GM19099 (cell line): Measurements from ENCODE around the gene CFAP251.

ENCODE experiments used
- POLR2A ChIP-seq: IDR thresholded peaks from 3 replicates; pipeline ENCODE4 v1.6.1; 2011; ENCODE audit warnings: low read depth; ENCODE audit not compliant: insufficient read length; ENCODE audit errors: extremely low read depth

CFAP251 gene

GRCh38 chr12:121961195-121961879 is 42.9 kb downstream of the CFAP251 start:
- no peak for TF ChIP-seq POLR2A

DNA sequence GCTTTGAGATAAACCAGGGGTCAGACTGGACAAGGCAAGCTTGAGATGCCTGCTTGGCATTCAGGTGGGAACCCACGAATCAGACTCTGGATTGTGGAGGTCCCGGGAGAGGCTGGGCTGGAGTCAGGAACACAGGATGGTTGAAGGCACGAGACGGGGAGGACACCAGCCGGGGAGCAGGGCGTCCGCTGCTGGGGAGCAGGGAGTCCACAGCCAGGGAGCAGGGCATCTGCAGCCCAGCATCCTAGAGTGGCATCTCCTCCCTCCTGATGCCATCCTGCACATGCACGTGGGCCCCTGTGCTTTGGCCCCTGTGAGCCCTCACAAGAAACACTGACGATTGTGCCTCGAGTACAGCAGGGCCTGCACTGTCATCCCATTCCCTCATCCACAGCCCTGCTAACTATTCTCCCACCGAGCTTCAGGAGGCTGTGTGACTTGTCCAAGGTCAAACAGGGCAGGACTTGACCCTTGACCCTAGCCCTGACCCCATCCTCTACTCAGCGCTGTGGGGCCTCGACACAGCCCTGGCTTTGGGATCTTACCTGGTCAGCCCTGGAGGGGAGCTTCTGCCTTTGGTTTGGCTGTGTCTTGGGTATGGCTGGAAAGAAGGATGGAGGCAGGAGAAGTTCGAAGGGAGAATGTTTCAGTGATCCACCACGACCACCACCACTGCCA is 45.1 kb downstream of the CFAP251 start:
- no peak for TF ChIP-seq POLR2A

DNA sequence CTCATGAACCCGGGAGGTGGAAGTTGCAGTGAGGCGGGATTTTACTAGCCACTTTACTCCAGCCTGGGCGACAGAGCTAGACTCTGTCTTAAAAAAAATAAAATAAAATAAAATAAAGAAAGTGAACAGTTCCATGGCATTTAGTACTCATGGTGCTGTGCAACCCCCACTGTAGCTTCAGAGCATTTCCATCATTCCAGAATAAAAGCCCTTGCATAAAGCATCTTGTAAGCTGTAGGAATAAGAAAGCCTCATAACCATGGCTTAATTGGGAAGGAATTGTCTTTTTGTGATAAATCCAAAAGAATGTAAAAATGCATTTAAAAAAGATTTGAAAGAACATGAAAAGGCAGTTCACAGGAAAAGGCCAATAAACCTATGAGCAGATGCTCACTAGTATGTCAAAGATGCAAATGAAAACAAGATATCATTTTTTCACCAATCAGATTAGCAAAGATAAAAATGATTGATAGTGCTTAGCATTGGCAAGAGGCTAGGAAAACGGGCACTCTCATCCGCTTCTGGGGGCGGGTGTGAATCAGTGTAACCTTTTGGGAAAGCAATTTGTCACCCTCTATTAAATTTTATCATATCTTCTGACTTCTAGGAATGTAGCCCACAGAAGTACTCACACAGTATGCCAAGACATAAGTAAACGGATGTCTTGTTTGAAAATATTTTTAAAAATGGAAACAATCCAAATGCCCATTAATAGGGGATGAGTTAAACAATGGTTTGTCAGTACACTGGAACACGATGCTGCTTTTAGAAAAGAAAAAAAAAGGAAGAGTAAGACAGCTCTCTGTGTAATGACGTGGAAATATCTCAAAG is 46.6 kb downstream of the CFAP251 start:
- no peak for TF ChIP-seq POLR2A

DNA sequence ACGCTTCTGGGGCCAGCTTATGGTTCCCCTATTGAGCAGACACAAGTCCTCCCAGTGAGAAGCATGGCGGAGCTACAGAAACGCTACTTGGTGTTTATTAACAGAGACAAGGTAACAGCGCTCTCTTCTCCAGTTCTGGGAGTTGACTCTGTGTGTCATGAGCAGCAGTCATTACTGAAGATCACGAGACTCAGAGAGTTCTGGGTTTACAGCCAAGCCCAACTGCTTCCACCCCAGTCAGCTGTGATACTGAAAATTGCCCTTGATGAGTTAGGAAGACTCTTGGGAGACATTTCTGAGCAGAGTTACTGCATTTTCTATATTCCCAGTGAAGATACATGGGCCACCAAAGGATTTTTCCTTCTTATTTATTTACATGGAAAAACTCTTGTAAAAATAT is 48.6 kb downstream of the CFAP251 start:
- no peak for TF ChIP-seq POLR2A

DNA sequence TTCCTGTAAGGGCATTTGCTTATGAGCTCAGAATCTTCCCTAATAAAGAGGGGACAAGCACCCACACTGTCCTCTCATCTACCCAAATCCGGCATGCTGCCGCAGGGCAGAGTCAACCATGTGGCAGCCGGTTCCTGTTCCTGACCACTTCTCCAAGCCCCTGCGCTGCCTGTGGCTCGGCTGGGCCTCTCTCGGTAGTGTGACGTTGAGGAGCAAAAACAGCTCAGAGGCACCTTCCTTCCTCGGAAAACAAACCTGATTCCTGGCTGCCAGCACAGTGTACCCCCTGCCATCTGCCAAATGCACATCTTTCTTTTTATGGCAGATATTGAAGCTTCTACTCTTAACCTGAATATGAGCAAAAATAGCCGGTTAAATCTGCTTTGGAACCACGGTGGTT is 50.5 kb downstream of the CFAP251 start:
- no peak for TF ChIP-seq POLR2A

DNA sequence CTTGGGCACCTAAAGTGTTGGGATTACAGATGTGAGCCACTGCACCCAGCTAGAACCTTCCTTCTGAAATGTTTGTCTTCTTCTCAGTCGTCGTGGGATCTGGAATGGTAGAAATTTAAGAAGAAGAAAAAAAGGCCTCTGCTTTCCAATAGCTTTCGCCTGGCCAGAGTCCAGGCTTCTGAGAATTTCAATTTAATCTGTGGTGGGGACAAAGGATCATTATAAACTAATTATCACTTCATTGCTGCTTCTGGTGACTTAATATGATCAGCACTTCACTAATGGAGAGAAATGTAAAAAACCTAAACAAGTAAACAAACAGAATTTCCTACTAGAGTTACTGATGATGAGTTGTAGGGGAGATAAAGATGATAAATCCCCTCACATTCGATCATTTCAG is 51.3 kb downstream of the CFAP251 start:
- no peak for TF ChIP-seq POLR2A

DNA sequence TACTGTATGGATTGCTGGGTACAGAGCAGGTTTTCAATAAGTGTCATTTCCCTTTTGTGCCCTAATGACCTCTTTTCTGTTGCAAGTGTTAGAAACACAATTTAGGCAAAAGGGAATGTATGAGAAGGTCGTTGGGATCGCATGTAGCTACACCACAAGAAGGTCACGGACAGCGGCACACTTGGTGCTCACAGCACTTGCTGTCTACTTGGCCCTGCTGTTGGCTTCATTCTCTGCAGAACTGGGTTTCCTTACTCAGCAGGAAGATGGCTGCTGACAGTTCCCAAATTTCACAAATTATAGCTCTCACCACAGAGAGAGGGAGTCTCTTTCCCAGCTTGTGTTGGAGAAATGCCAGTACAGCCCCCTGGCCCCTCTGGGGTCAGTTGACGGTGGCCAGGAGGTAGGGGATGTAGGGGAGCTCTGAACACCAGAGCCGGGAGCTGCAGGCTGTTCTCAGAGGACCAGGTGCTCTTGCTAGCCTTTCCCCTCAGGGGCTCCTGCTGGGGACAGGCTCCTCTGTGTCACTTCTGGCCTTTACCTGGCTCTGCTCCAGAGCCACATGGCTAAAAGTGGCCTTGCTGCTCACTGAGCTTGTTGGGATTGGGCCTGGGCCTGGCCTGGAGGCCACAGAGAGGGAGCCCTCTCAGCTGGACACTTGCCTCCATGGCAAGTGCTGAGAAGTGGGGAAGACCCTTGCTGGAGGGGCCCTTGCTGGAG is 52.3 kb downstream of the CFAP251 start:
- no peak for TF ChIP-seq POLR2A

- TF ChIP-seq POLR2A = no peak
These were observed 55.9 kb downstream of the CFAP251 start for GRCh38 chr12:121974026-121974985.

DNA sequence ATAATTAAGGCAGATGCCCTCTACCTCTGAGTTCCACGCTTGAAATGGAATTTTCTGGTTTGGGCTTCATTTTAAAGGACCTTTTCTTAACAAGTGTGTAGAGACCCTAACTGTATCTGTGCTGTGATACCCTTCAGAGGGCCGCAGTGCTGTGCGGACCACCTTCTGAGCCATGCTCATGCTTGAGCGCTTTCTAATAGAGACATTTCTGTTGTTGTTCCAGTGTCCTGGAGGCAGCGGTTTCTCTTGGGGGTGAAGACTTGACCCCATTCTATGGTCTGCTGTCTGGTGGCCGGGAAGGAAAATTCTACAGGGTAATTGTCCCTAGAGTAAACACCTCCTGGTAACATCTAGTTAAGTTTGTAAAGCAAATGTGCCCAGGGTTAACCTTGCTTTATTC is 56.6 kb downstream of the CFAP251 start:
- TF ChIP-seq POLR2A = no peak

- no peak for TF ChIP-seq POLR2A
These were observed 58.6 kb downstream of the CFAP251 start for GRCh38 chr12:121976950-121977349.

DNA sequence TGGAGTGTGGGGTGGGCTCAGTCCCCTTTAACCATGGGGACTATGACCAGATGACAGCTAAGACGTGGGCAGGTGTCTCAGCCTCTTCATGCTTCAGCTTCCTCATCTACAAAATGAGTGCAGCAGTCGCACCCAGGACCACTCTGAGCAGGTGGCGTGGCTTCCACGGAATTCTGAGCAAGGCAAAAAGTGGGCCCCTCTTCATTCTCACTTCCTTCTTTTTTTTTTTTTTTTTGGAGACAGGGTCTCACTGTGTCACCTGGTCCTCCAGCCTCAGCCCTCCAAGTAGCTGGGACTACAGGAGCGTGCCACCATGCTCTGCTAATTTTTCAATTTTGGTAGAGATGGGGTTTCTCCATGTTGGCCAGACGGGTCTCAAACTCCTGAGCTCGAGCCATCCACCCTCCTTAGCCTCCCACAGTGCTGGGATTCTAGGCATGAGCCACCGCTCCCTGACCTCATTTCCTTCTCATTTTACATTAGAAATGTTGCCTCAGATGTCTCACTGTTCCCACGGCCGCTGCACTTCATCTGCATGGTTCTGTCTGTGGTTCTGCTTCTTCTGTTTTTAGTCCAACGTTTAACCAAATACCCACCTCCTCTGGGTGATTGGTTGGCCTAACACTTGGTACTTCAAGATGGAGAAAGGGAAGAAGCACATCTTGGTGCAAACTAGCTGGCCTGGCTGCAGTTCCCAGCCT is 61.9 kb downstream of the CFAP251 start:
- TF ChIP-seq POLR2A = no peak

- TF ChIP-seq POLR2A = no peak
These were observed 62.5 kb downstream of the CFAP251 start for GRCh38 chr12:121980892-121981272.

DNA sequence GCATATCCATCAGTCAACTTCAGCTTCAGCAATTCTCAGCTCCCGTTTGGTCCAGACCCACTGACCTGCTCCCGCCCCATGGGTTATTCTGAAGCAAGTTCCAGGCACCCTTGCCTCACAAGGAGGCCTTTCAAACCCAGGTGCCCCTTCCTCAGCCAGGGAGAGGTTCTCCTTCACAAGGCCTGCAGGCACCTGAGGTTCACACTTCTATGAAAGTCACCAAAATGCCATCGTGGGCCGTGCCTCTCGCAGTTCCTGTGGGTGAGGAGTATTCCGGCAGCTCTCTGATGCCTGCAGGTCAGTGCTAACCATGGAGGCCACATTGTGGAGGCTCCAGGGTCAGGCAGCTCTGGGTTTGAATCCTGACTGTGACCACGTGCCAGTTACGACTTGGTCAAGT is 63.1 kb downstream of the CFAP251 start:
- TF ChIP-seq POLR2A = no peak
